Bronchial epithelial cell (primary cell): ENCODE measurements around the gene CDC45. TPM values are rescaled to one million over a fixed set of nuclear protein-coding genes. Genes with fewer than 3 reads are reported as not detected.

ENCODE experiments used
- DNase-seq: peaks from one replicate; pipeline ENCODE4 v3.0.0-alpha.2; 2010; ENCODE audit warnings: low read depth
- FAIRE-seq: peaks from 2 replicates; lab custom pipeline; 2011; peaks lifted over from hg19 to GRCh38; lab: Jason Lieb, UNC
- H3K27me3 ChIP-seq: 2 replicates; pipeline ENCODE4 v1.5.1; 2011; ENCODE audit warnings: low read length; ENCODE audit not compliant: control insufficient read depth, insufficient read depth
- H3K36me3 ChIP-seq: 2 replicates; pipeline ENCODE4 v1.5.1; 2011; ENCODE audit warnings: low read length; ENCODE audit not compliant: control insufficient read depth, insufficient read depth
- H3K4me3 ChIP-seq: 2 replicates; pipeline ENCODE4 v1.5.1; 2011; ENCODE audit warnings: mild to moderate bottlenecking, low read depth, low read length, control low read depth
- CTCF ChIP-seq: IDR thresholded peaks from 2 replicates; pipeline ENCODE4 v1.5.1; 2011; ENCODE audit warnings: mild to moderate bottlenecking, moderate library complexity, low read length, control low read depth, inconsistent platforms; ENCODE audit not compliant: insufficient read depth, severe bottlenecking
- total RNA-seq: library from RNA; depleted of rRNA; stranded (reverse); fragments of >200 nt; gene quantifications from 2 replicates; pipeline ENCODE4 v1.2.1, GENCODE V29; 2014

Gene CDC45
- total RNA-seq, 1 donor from 2014 or later: 0.26 TPM

- TF ChIP-seq CTCF: no peak
- Histone ChIP-seq H3K27me3 (no peaks in the 10 kb centered on the region), H3K4me3 (no peak overlapping the region), H3K36me3 (no peaks in the 10 kb centered on the region)
- DNase-seq (peak; percentile 98), FAIRE-seq (peak; percentile 79)
Observed at GRCh38 chr22:19510919-19511341, 31.2 kb downstream of the CDC45 start.

GRCh38 chr22:19513823-19514222 lies 34.1 kb downstream of the CDC45 start:
- Histone ChIP-seq H3K27me3 (no peaks in the 10 kb centered on the region), H3K36me3 (no peaks in the 10 kb centered on the region), H3K4me3 (no peak overlapping the region)
- DNase-seq: no peak
- no peak for FAIRE-seq
- no peak for TF ChIP-seq CTCF

DNA sequence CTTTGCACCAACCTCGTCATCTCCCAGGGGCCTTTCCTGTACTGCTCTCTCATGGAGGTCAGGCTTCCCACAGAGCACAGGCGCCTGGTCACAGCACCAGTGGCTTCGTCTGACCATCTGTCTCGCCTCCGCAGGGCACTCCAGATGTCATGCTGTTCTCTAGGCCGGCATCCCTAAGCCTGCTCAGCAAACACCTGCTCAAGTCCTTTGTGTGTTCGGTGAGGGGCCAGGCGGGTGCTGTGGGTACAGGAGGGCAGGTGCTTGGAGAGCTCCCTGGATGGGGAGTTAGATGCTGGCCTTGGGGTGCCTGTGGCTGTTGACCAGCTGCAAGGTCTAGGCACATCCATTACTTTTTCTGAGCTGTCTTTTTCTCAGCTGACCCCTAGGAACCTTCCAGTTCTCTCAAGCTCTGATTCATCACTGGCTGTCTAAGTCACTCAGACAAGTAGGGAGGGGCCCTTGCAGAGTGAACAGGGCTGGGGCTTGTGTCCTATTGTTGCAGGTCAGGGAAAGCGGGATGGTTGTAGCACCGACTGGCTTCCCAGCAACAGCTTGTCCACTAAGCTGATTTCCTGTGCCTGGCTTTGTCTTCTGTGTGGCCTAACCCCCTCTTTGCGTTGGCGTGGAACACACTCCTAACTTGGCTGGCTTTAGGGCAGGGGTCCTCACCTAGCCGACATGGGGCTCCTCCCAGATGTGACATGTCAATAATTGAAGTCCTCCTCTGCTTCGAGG lies 35.3 kb downstream of the CDC45 start:
- DNase-seq (peak; percentile 57), FAIRE-seq (no peak)

GRCh38 chr22:19515654-19516377 lies 36.1 kb downstream of the CDC45 start:
- H3K27me3 ChIP-seq: no peaks in the 10 kb centered on the region
- no peak for DNase-seq
- TF ChIP-seq CTCF: no peak
- H3K4me3 ChIP-seq: no peak overlapping the region
- no peak for FAIRE-seq
- no peaks in the 10 kb centered on the region for H3K36me3 ChIP-seq

More for the DNA sequence above, 35.3 kb downstream of the CDC45 start:
- no peak for TF ChIP-seq CTCF
- Histone ChIP-seq H3K27me3 (no peaks in the 10 kb centered on the region), H3K36me3 (no peaks in the 10 kb centered on the region), H3K4me3 (no peak overlapping the region)

DNA sequence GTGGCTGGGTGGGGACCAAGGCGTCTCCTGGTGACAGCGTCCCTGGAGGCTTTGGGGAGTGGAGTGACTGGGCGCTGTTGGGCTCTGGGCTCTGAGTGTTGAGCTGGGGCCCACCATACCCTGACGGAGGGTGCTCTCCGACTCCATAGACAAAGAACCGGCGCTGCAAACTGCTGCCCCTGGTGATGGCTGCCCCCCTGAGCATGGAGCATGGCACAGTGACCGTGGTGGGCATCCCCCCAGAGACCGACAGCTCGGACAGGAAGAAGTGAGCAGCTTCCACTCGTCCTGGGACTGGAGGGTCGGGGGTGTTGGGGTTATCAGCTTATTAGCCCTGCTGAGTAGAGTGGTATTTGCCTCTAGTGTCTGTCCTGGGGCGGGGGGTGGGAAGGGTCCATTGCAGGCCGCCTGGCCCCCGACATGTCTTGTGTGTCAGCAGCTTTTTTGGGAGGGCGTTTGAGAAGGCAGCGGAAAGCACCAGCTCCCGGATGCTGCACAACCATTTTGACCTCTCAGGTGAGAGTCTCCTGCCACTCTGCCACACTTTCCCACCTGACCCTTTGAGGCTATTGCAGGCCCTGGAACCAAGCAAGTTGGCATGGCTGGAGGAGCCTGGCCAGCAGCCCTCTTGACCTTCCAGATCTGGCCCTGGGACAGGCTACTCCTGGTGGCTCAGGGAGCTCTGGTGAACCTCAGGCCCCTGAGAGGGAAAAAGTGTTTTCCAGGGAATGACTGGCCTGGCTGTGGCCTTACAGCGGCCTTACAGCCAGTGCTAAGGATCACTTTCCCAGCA lies 36.9 kb downstream of the CDC45 start:
- no peak for TF ChIP-seq CTCF
- FAIRE-seq (no peak), DNase-seq (no peak)
- no peaks in the 10 kb centered on the region for H3K36me3 ChIP-seq
- H3K27me3 ChIP-seq: no peaks in the 10 kb centered on the region
- H3K4me3 ChIP-seq: no peak overlapping the region
